Measurements from ENCODE around the gene LIN54.
A peak's percentile ranks its signal among the peaks of the same experiment; 100 is the strongest.
"Not testable (repeated sequence)": the region's sequence is repeated elsewhere in the genome, so short reads cannot be mapped to it uniquely, and the experiment has no call there.

Gene LIN54

DNA sequence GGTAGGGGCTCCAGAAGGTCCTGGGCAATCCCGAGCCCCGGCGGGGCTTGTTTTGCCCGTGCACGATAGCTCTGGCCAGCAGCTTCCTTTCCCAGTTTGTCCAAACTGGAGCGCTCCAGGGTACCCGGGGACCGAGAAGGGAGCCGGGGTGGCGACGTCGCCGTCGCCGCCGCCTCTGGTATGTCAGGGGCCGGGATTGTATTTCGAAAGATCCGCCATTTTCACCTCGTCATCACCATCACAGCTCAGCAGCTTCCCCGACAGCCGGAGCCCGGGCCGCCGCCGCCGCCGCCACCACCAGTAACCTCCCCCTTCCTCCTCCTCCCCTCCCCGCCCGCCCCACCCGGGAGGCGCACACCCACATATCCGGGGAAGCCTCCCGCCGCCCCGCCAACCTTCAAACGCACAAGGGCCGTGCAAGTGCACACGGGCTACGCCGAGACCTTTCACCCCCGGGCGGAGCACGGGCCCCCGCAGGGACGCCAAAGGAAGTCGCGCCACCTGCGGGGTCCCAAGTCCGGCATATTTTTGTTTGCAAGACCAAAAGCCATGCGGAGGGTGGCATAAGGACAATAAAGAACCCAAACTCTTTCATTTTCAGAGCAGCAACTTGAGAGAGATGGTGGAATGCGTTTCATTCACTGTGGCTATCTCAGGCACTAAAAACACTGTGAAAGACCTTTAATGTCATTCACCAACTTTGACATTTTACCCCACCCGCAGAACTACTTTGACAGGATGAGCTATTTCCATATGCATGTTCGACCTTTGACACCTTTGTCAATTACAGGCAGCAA is at the start of gene LIN54:
TSS of gene LIN54 (minus strand) at position 302 of the 797 bp plus-strand sequence. CDS start 25,979 bp downstream, outside the sequence.
- peak; percentile 82 for DNase-seq

DNA sequence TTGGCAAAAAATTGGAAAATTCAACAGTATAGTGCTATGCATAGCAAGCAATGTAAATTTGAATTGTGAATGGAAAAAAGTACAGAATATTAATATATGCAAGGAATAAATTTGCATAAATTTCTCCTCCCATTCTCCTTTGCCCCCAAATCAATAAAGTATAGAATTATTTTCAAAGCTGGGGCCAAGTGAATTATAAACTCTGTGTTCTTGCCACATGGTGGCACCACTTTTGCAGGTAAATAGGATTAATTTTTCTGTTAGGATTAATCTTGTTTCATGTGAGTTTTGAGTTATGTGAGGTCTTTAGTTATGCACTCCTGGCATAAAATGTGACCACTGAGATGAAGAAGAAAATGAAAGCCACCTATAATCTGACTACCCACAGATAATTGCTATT is 44.3 kb upstream of the LIN54 start:
- DNase-seq: no peak

DNA sequence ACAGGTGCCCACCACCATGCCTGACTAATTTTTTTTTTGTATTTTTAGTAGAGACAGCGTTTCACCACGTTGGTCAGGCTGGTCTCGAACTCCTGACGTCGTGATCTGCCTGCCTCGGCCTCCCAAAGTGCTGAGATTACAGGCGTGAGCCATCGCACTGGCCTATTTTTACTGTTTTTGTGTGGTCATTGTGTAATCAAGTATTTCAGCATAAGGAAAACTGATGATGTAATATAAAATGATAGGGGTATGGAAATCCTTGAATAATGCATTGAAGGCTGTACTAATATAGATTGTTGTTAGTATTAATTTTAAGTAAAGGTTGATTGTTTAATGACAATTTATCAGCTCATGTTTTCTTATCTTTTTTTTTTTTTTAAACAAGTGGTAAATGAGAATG is 38.2 kb upstream of the LIN54 start:
- not testable (repeated sequence) for DNase-seq

DNA sequence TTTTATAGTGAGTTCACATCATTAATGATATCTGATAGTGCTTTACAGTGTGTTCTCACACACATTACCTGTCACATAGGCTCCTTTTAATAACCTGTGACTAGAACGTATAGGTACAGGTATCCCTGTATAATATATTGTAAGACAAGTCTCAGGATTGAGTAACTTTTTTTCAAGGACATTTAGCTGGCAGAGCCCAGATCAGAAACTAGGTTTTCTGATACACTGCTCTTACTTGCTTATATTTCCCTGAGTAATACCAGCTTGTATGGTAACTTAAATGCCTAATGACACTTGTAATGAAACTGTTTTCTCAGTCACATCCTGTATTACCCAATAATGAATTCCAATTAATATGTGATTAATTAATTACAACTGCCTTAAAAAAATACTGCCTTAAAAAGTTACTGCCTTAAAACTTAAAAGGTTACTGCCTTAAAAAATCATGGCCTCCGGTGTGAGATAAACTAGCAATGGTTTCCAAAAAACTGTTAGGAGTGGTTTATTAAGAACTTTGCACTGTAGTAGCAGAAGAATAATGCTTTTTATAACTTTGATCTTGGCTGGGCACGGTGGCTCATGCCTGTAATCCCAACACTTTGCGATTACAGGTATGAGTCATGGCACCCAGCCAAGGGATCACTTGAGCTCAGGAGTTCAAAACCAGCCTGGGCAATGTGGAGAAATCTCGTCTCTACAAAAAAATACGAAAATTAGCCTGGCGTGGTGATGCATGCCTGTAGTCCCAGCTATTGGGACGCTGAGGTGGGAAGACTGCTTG is 36.3 kb upstream of the LIN54 start:
- DNase-seq: no peak

DNA sequence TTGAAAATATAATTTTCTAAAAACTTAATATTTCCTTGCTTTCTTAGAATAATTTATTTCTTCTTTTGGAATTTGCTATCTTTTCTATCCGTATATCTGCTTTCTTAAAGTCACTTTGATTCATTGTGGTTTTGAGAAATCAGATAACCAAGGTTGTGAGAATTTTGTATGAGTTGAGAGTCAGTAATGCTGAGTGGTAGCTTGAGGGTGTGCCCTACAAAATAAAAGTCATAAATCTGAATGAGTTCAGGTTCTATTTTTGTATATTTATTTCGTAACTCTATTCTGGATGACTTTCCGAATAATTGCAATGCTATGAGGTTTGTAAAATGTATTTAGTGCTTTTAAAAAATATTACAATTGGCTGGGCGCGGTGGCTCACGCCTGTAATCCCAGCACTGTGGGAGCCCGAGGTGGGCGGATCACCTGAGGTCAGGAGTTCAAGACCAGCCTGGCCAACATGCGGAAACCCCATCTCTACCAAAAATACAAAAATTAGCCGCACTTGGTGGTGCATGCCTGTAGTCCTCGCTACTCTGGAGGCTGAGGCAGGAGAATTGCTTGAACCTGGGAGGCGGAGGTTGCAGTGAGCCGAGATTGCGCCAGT is 33.3 kb upstream of the LIN54 start:
- DNase-seq: no peak

DNA sequence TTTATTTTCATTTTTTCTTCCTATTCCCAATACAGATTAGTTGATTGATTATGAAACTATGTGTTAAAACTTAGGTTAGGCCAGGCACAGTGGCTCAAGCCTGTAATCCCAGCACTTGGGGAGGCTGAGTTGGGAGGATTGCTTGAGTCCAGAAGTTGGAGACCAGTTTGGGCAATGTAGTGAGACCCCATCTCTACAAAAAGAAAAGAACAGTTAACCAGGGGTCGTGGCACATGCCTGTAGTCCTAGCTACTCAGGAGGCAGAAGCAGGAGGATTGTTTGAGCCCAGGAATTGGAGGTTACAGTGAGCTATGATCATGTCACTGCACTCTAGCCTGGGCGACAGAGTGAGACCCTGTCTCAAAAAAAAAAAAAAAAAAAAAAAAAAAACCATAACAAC is 32.5 kb upstream of the LIN54 start:
- not testable (repeated sequence) for DNase-seq

DNA sequence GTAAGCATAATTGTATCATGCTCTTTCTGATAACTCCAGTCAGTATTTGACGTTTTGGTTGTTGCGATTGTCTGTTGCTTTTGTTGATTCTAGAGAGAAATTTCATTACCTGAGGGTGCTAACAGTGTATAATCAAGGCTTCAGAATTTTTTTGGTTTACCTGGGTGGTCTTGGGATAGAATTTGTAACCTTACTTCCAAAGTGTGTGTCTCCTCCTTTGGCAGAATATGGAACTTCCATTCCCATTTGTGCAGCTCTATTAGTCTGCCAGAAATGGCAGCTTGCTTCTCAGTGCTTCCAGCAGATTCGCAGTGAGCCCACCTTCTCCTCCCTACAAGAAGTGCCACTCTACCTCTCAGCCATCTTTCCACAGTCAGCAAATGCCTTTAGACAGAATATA is 29.6 kb upstream of the LIN54 start:
- DNase-seq: no peak

DNA sequence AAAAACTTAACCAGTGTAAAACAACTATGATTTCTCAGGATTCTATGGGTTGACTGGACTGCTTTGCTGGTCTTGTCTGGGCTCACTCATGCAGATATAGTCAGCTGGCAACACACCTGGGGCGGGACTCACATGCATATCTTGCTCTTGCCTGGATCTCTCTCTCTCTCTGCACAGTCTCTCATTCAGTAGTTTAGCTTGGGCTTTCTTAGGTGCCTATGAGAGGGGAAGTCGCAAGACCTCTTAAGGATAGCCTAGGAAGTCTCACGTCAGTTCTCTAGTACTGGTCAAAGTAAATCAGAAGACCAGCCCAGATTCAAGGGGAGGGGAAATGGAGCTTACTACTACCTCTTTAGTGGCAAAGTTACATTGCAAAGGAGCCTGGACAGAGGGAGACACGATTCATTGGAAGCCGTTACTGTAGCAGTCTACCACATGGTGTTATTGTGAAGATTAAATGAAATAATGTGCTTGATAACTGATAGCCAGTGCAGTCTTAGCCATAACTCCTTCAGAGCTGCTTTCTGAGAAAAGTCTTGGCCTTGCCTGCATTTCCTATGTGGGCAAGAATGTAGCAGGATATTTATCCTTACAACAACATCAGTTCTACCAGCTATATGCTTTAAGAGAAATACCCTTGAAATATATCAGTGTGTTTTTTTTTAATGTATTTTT is 26.5 kb upstream of the LIN54 start:
- DNase-seq: no peak

DNA sequence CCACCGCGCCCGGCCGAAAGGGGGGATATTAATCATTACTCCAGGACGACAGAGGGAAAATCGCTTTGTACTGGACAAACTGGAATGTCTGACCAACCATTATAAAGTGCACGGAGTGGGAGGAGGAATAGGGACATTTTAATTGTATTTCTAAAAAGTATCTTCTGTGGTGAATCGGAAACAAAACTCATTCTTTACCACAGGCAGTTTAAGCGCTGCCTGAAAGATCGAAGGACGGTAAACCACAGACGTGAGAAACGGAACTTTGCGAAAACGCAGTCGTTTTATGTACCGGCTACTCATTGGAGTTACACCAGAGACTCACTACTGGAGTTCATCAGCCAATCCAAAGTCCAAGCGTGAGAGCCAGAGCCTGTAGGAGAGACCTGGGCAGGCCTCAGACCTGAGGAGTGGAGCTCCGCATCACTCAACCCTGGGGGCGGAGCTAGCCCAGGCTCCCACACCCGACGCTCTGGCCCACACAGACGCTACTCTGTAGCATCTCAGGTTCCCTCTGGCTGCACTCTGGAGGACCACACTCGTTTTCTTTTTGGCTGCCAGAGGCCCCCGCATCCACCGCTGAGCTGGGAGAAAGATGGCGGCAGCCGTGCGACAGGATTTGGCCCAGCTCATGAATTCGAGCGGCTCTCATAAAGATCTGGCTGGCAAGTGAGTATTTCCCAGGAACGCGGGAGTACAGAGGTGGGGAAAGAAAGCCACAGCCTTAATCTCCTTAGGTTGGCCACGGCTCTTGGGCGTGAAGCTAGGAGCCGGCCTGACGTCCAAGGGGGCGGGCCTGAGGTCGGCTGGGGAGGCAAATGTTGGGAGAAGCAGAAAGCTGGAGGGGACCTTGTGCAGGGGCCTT is 24.2 kb upstream of the LIN54 start, which contains the start of gene COPS4:
TSS of gene COPS4 (plus strand) at position 554 of the 865 bp plus-strand sequence. CDS start at position 596, 42 bp downstream.
- DNase-seq: peak; percentile 97

DNA sequence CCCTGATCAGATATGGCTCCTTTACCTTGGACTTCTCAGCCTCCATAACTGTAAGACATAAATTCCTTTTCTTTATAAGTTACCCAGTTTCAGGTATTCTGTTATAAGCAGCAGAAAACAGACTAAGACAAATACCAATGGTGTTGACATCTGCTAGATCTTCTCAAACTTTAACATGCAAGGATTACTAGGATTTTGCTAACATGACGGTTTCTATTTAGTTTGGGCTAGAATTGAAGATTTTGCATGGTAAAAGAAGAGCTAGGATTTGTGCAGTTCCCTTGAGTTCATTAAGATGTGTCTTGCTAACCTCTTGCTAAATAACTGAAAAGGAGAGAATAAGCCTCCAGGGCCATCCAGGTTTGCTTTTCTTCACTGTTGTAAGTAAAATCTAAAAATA is 19.1 kb upstream of the LIN54 start:
- no peak for DNase-seq

DNA sequence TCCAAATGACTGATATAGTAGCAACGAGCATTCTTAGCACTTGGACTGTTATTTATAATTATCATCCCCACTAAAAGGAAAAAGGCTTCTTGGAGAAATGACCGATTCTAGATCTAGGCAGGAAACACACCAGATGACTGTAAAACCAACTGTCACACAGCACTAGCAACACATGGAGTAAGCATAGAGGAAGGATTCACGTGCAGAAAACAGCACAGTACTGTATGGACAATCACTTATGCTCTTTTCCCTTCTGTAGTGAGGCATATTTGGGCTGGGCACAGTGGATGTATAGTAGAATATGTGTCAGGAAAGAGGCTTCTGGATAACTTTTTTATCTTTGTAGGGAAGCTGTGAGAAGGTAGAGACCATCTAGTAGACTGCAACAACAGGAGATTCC is 18.4 kb upstream of the LIN54 start:
- no peak for DNase-seq

DNA sequence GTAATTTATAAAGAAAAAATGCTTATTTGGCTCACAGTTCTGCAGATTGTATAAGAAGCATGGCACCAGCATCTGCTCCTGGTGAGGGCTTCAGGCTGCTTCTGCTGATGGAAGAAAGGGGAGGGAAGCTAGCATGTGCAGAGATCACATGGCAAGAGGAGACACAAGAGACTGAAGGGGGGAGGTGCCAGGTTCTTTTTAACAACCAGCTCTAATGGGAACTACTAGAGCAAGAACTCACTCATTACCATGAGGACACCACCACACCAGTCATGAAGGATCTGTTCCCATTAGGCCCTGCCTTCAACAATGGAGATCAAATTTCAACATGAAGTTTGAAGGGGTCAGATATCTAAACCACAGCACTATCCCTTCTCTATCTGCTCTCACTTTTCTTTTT is 14.9 kb upstream of the LIN54 start:
- DNase-seq: no peak

DNA sequence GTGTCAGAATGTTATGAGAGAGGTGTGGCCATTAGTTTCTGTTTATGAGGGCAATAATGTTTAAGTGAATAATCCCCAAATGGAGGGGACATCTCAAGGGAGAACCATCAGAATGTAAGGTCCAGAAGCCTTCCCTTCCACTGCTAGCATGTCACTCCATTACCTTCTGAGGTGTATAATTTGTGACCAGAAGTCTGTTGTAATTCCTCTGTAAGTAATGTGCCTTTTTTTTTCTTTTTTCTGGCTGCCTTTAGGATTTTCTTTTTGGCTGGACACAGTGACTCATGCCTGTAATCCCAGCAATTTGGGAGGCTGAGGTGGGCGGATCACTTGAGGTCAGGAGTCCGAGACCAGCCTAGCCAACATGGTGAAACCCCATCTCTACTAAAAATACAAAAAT is 13.6 kb upstream of the LIN54 start:
- no peak for DNase-seq

DNA sequence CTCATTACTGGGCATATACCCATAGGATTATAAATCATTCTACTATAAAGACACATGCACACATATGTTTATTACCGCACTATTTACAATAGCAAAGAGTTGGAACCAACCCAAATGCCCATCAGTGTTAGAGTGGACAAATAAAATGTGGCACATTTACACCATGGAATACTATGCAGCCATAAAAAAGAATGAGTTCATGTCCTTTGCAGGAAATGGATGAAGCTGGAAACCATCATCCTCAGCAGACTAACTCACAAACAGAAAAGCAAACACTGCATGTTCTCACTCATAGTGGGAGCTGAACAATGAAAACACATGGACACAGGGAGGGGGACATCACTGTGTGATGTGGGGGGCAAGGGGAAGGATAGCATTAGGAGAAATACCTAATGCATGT is 13.0 kb upstream of the LIN54 start:
- not testable (repeated sequence) for DNase-seq

DNA sequence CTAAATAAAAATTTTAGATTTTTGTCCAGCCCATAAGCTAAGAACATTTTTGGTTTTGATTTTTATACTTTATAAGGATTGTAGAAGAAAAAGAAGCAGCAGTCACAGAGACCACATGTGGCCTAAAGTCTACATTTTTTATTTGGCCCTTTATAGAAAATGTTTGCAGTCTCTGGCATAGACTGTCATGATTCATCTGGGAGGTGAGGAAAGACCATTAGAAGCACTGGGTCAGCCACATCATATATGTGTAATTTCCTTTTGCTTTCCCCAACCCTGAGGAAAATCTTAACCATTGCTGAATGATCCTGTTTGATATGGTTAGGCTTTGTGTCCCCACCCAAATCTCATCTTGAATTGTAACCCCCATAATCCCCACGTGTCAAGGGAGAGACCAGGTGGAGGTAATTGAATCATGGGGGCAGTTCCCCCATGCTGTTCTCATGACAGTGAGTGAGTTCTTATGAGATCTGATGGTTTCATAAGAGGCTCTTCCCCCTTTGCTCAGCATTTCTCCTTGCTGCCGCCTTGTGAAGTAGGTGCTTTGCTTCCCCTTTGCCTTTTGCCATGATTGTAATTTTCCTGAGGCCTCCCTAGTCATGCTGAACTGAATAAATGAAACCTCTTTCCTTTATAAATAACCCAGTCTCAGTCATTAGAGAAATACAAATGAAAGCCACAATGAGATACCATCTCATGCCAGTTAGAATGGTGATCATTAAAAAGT is 12.3 kb upstream of the LIN54 start:
- no peak for DNase-seq

DNA sequence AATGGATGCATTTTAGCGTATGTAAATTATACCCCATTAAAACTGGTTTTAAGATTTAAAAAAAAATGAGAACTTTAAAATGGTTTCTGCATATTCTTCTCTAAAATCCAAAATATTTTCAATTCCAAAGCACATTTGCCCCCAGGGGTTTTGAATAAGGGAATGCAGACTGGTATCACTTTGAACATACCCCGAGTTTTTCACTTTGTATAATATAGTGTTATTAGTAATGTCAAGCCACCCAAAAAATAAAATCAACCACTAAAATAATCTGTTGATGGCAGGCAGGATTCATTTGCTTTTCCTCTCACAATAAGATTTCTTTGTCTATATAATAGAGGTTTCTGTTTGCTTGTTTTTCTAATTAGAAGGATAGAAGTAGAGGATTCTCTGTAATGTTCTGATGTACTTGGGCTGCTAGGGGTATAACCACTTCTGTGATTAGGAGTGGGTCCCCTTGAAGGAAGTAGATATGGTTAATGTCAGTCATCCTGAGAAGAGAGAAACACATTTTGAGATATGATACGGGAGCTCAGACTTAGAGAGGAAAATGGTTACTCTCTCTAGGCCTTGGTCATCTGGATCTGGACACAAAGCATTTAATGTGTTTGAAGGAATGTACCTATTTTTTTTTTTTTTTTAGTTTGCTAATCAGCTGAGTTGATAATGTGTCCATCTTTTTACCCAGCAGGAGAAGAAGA is 9.3 kb upstream of the LIN54 start:
- no peak for DNase-seq

DNA sequence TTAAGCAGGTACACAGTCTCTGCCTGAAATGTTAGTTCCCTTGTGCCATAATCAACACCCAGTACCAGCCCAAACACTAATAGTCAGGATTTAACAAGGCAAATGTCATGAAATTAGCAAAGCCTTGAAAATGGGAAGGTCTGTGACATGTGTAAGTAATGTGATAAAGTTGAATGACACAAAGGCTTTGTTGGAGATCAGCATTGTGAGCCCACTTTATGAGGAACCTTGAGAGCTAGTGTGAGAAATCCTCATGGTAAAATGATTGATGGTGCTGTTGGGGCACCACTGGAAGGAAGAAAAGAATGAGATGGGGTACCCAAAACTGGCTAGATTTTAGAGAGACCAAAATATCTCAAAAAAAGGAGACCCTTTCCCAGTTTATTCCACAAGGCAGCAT is 3.3 kb upstream of the LIN54 start:
- no peak for DNase-seq

DNA sequence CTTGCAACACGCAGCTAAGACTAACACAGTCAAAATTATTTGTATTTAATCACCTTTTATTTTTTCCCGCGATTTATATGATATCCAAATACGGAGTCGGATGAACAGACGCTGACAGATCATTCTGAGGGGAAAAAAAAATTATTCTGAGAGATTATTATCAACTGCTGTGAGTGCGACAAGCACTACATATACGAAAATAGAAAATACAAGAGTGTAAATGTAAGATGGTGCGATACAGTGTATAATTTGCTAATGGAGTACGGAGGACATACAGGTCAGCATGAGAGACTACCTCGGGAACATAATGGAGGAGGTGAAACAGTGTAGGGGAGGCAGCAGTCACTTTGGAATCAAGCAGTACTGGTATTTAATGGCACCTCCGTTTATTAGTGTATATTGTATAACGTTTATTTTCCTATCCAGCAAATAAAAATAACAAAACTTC is 2.8 kb upstream of the LIN54 start:
- no peak for DNase-seq

DNA sequence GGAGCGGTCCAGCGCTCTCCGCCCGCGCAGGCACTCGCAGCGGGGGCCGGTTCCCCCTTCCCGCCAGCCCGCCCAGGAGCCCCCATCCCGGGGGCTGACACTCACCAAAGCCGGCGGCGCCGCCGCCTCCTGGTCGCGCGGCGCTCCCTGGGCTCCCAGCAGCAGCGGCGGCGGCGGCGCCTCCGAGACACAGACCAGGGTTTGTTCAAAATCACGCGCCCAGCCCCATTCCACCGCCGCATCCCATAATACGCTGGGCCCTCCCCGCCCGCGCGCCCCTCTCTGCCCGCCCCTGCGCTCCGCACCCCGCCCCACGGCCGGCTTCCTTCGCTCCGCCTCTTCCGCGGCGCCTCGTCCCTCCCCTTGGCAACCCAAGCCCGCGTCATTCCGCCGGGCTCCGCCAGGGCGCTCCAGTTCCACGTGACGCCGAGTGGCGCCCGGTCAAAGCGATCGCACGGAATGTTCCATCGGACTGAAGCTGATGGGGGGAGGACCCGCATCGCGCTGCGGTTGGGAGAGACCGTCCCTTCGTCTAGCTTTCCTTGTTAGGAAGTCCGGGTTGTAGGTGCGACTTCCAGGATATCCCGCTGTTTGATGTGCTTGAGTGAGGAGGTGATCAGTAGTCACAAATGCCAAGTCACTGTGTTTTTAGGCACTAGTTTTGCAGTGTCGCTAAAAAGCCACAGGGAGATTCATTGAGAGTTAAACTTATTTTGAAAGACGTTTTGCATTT is 2.2 kb upstream of the LIN54 start:
- peak; percentile 96 for DNase-seq

DNA sequence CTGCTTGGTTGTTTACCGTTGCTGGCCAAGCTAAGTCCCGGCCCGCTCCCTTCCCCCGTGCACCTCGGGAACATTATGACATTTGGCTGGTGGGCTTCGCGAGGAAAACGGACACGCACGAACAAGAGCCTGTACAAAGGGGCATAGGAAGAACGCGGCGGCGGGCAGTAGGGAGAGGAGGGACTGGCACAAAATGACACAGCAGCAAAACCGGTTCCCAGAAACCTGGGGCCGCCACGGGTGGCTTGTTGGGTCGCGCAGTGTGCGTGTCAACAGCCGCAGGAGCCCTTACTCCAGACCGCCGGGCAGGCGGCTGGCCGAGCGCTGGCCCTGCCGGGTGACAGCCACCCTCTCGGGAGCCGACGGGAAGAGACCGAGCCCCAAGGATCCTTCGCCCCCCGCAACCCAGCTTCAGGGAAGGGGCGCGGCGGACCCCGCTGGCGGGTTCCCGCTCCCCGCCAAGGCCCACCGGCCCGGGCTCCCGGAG is 1.6 kb upstream of the LIN54 start:
- peak; percentile 38 for DNase-seq

Data from stimulated activated CD4-positive, alpha-beta T cell treated with anti-CD3 and anti-CD28 coated beads, Interleukin-4, amount 100 ng/mL, for 24 hours (primary cell).